OCI-M2 (cell line): ENCODE data around the gene TMEM147.

Experiments used
- DNase-seq: peaks from one replicate; lab custom pipeline; 2025; ENCODE audit not compliant: unreplicated experiment; lab: John Stamatoyannopoulos, UW

Gene TMEM147

DNA sequence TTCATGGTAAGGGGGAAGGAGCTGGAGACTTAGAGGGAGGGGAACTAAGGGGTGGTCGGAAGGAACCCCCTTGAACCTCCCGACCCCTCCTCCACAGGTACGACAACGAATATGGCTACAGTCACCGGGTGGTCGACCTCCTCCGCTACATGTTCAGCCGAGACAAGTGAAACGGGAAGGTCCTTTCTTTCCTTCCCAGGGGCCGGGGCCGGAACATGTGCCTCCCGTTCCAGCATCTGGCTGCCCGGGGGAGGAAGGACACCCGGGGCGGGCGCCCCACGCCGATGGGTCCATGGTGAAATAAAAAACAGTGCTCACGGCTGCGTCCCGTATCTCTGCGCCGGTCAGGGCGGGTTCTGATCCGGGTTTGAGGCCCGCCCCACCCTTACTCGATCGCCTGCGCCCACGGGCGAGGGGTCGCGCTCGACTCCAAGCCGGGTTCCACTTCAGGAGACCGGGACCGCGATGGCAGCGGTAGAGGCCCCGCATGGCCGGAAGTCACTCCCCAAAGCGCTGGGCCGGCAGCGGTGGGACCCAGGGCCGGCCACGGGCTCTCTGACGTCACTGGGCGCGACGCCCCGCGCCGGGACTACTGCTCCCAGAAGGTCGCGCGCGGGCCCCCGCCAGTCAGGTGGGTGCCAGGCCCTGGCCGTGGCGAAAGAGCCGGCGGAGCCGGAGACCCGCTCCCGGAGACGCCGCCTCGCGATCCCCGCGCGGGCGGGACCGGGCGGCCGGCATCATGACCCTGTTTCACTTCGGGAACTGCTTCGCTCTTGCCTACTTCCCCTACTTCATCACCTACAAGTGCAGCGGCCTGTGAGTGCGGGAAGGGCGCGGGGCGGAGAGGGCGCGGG is at the start of gene TMEM147:
TSS of gene TMEM147 (plus strand) at position 626 of the 854 bp plus-strand sequence. CDS start at position 740, 114 bp downstream.
- DNase-seq: peak; percentile 98

DNA sequence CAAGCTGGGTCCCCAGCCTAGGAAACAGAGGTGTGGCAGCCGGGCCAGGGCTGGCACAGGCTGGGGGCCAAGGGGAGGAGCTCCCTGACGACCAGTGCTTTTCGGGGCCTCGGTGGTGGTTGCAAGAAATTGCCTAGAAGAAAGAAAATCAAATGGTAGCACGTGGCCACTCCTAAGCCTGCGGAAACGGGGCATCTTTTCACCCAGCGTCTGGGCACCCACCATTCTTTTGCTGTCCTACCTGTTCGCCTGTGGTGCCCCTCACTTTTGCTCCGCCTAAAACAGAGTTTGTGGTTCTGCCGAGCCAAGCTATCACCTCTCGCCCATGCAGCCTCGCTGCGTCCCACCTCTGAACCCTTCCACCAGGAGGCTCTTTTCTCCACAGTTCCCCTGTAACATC is 48.0 kb upstream of the TMEM147 start:
- DNase-seq: no peak

DNA sequence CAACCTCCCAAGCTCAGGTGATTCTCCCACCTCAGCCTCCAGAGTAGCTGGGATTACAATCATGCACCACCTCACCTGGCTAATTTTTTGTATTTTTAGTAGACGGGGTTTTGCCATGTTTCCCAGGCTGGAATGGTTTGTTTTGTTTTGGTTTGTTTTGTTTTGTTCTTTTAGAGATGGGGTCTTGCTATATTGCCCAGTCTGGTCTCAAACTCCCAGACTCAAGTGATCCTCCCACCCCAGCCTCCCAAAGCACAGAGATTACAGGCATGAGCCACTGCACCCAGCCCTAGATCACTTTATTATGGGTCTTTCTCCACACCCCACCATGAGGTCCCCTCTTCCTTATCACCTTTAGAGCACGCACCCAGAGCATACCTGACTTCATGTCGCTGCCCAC is 47.2 kb upstream of the TMEM147 start:
- no peak for DNase-seq

DNA sequence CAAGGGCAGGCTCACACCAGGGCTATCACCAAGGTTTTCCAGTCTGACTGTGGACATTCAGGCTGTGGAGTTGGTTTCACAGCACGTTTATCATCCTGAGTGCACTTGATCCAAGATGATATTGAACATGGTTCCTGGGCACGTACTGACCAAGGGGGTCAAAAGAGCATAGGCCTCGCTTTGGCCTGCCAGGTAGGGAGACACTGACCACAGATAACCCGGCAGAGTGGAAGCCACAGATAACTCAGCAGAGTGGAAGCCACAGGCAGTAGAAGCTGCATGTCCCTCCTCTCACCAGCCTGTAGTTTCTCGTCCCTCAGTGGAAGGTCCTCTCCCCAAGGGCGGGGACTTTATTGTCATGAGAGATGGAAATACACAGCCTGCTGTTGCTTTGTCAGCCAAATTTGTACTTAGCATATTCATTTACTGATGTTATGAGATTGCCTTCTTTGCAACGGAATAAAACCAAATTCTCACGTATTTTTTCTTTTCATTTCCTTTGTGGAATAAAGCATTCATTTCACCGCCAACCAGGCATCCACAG is 46.4 kb upstream of the TMEM147 start:
- DNase-seq: no peak

GRCh38 chr19:35500611-35501010 is 44.8 kb upstream of the TMEM147 start:
- DNase-seq: no peak

- DNase-seq: no peak
Measured at GRCh38 chr19:35501684-35502083, 43.7 kb upstream of the TMEM147 start.

GRCh38 chr19:35502751-35503150 is 42.7 kb upstream of the TMEM147 start:
- DNase-seq: no peak

GRCh38 chr19:35506011-35506410 is 39.4 kb upstream of the TMEM147 start:
- DNase-seq: no peak

GRCh38 chr19:35507561-35507960 is 37.9 kb upstream of the TMEM147 start:
- no peak for DNase-seq

GRCh38 chr19:35508129-35508528 is 37.3 kb upstream of the TMEM147 start:
- no peak for DNase-seq

DNA sequence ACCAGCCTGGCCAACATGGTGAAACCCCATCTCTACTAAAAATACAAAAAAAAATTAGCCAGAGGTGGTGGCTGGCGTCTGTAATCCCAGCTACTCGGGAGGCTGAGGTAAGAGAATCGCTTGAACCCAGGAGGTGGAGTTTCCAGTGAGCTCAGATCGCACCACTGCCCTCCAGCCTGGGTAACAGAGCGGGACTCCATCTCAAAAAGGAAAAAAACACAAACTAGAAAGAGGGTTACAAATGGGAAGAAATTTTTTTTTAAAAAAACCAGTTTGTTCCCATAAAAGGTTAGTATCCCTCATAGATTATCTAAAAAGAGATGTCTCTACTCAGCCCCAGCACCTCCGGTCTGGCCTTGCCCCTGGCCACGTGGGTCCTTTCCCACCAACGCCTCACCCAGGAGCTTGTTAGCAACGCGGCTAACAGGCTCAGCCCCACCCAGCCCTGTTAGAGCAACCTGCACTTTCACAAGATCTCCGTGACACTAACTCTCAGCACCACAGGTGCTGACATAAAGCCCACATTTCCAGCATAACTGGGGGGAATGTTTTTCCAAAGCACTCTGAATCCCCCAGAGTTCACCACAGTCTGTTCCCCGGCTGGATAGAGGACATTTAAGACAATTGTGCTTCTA is 36.3 kb upstream of the TMEM147 start:
- DNase-seq: peak; percentile 37

DNA sequence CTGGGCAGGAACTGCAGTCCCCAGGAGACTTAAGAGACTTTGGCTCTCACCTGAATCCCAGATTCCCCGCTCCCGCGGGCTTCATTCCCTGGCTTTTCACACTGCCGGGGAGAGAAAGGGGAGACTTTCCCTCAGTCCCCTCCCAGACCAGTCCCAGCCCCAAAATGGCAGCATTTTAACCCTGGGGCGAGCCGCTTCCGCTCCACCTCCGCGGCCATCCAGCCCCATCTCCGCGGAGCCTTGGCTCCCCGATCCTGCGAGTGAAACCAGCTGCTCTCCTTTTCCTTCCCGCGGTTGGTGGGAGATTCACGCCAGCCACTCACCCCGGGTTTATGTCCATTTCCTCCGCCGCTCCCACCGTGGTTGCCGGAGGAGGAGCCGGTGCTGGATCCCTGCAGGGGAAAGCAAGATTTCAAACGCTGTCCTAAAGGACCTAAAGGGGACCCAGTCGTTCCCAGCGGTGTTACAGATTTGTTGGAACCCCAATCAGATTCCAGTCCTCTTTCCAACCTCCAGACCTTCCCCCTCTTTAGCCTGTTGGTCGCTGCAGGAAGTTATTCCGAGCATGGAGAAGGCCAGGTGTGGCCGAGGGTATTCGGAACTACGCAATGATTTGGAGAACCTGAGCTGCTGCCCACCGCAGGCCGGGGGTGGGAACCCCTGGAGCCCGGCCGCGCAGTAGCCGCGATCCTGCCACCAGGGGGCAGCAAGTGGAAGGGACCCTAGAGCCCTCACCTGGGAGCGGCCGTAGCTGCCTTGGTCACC is 35.4 kb upstream of the TMEM147 start:
- peak; percentile 67 for DNase-seq

DNA sequence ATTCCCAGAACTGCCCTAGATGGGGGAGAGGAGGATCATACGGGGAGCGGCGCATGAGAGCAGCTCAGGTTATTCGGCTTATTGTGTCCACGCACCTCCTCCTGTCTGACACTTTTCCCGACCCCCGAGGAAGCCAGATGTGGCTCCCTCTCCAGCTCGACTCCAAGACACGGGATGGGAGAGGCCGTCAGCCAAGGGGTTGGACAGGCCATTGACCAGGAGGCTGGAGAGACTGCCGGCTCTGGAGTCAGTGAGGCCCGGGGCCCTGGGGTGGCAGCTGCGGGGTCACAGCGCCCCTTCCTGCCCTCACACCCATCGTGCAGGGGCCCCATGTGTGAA is 34.8 kb upstream of the TMEM147 start:
- DNase-seq: no peak

DNA sequence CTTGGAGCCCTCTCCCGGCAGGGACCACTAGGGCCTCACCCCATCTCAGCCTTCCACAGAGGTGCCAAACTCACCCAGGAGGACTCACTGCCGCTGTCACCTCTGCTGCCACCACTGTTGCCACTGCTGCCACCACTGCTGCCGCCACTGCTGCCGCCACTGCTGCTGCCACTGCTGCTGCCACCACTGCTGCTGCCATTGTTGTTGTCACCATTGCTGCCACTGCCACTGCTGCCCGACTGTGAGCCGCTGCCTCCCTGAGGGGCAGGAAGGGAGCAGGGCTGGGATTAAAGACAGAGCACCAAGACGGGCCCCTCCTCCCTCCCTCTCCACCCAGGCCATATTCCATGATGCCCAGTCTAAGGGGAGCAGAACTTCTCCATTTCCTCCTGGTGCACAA is 34.1 kb upstream of the TMEM147 start:
- no peak for DNase-seq

DNA sequence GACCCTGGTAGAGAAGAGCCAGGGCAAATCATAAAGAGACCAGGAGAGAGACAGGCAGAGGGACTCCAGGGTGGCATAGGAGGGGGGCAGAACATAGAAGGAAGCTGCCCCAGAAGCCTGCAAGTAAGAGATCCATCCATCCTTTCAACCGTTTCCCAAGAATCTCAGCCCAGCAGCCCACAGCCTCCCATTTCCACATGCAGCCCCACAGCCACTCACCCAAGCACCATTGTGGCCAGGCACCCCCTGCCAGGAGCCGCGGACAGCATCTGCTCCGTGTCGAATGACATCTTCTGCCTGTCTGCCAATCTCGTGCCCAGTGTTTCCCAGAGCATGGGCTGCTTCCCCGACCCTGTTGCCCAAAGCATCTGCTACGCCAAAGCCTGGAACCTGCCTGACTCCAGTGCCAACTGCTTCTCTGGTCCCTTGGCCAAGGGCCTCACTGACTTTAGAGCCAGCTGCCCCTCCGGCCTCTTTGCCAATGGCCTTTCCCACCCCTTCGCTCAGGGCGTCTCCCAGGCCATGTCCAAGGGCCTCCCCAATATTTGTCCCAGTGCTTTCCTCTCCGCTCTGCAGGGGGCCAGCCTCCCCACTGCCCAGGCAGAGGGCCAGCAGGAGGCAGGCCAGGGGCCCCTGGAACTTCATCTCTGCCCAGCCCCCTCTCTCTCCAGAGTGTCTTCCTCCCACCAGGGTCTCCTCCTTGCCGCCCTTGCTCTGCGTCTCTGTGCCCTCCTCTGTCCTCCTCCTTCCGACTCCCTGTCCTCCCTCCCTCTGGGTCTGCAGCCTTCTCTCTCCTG is 32.4 kb upstream of the TMEM147 start:
- no peak for DNase-seq

GRCh38 chr19:35513628-35514281 is 31.7 kb upstream of the TMEM147 start, which contains the start of gene DMKN:
Gene DMKN (minus strand): TSS chr19:35513649. CDS start chr19:35513475, 174 bp downstream.
- DNase-seq: no peak

GRCh38 chr19:35514282-35514809 is 31.1 kb upstream of the TMEM147 start:
- no peak for DNase-seq

GRCh38 chr19:35516310-35516709 is 29.1 kb upstream of the TMEM147 start:
- no peak for DNase-seq

GRCh38 chr19:35517342-35517741 is 28.1 kb upstream of the TMEM147 start:
- no peak for DNase-seq

GRCh38 chr19:35518313-35518712 is 27.1 kb upstream of the TMEM147 start:
- no peak for DNase-seq
